GM12891 (cell line): ENCODE data around the gene MRAS.

Source experiments
- PAX5 ChIP-seq: IDR thresholded peaks from 2 replicates; pipeline ENCODE4 v1.6.1; 2011; ENCODE audit warnings: low read length, moderate library complexity, mild to moderate bottlenecking; ENCODE audit not compliant: insufficient read depth, severe bottlenecking
- POLR2A ChIP-seq: IDR thresholded peaks from 2 replicates; pipeline ENCODE4 v1.6.1; 2011; ENCODE audit warnings: low read depth, low read length, control low read depth
- POLR2AphosphoS5 ChIP-seq: IDR thresholded peaks from 2 replicates; pipeline ENCODE4 v1.6.1; 2011; ENCODE audit warnings: low read depth, low read length, control low read depth
- POU2F2 ChIP-seq: IDR thresholded peaks from 2 replicates; pipeline ENCODE4 v1.6.1; 2011; ENCODE audit warnings: low read depth, mild to moderate bottlenecking, control low read depth, low read length, moderate library complexity
- SPI1 ChIP-seq: IDR thresholded peaks from 2 replicates; pipeline ENCODE4 v1.6.1; 2011; ENCODE audit warnings: low read depth, low read length, control low read depth

DNA sequence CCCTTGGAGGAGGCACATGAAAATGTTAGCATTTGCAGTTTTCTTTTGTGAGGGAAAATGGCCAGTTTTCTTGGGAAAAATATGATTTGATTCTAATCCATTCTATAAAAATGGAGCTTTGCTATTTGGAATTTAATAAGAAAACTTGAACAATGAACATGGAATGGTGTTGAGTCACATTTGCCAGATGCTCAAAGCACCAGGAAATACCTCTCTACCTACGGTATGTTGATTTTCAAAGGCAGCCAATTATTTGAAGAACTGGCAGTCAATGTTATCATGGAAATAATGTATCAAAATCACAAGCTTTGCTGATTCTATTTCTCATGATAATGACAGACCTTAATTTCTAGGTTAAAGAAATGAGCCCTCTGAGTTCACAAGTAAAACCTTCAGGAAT is 33.6 kb upstream of the MRAS start:
- no peak for TF ChIP-seq POU2F2
- TF ChIP-seq POLR2A: no peak
- TF ChIP-seq SPI1: no peak
- no peak for TF ChIP-seq POLR2AphosphoS5
- TF ChIP-seq PAX5: no peak
